ENCODE data around the gene TCEA2. TPM values are rescaled to one million over a fixed set of nuclear protein-coding genes. Genes with fewer than 3 reads are reported as not detected.
"Not testable (repeated sequence)": the region's sequence is repeated elsewhere in the genome, so short reads cannot be mapped to it uniquely, and the experiment has no call there.

Gene TCEA2
- total RNA-seq, 1 donor, result 6.0 TPM

GRCh38 chr20:64083378-64083803, 20.4 kb downstream of the TCEA2 start:
- H3K9me3 ChIP-seq (ENCODE audit: low read depth, low read length), result no peaks in the 10 kb centered on the region
- H3K4me1 ChIP-seq (ENCODE audit: insufficient read depth, low read length), result peaks cover 43% of the 10 kb centered on the region
- peak overlapping the region; percentile 34 for H3K4me3 ChIP-seq (ENCODE audit: low read length)
- peaks cover 18% of the 10 kb centered on the region for H3K27me3 ChIP-seq (ENCODE audit: insufficient read depth, low read length)

DNA sequence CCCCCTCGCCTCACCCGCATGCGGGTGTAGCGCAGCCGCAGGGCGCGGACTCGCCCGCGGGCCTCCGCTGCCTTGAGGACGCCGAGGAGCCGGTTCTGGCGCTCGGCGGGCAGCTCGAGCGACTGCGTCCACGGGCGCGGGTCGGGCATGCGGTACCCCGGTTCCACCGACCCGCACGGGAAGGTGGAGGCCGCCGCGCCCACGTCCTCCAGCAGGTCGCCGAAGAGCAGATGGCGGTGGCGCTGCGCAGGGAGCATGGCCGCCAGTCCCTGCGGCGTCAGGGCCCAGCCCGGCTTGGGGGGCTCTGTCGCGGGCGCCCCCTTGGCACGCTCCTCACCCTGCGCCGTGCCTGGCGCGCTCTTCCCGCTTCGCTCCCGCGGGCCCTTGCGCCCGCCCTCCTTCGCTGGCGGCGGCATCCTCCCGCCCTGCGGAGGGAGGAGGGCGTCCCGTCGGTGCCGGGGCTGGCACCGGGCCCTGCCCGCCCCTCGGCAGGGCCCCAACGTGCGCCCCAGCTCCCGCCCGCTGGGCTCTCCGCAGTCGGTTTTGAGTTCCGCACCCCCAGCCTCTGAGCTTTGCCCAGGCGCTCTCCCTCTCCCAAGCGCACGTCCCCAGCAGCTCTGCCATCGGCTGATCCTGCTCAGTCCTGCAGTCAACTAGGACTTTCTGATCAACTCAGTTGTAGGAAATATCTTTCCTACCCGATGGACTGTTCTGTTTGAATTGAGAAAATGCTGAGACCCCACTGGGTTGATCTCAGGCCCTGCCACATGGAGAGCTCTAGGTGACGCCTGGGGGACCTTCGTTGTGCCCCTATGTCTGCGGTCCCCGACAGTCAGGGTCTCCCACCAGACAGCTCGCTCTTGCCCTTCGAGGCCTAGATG, 21.0 kb downstream of the TCEA2 start, which contains the start of gene LKAAEAR1:
LKAAEAR1 (minus strand) TSS at position 595 of the 881 bp plus-strand sequence; CDS start at position 416, 179 bp downstream.
- Histone ChIP-seq H3K9me3 (ENCODE audit: low read depth, low read length) (no peaks in the 10 kb centered on the region), H3K4me3 (ENCODE audit: low read length) (peak within 1 kb of the TSS; percentile 34), H3K4me1 (ENCODE audit: insufficient read depth, low read length) (peaks cover 43% of the 10 kb centered on the region), H3K27me3 (ENCODE audit: insufficient read depth, low read length) (peaks cover 18% of the 10 kb centered on the region)

GRCh38 chr20:64084685-64085152, 21.7 kb downstream of the TCEA2 start:
- no peaks in the 10 kb centered on the region for H3K9me3 ChIP-seq (ENCODE audit: low read depth, low read length)
- H3K4me1 ChIP-seq (ENCODE audit: insufficient read depth, low read length), result peaks cover 43% of the 10 kb centered on the region
- peaks cover 18% of the 10 kb centered on the region for H3K27me3 ChIP-seq (ENCODE audit: insufficient read depth, low read length)
- H3K4me3 ChIP-seq (ENCODE audit: low read length), result no peak overlapping the region

DNA sequence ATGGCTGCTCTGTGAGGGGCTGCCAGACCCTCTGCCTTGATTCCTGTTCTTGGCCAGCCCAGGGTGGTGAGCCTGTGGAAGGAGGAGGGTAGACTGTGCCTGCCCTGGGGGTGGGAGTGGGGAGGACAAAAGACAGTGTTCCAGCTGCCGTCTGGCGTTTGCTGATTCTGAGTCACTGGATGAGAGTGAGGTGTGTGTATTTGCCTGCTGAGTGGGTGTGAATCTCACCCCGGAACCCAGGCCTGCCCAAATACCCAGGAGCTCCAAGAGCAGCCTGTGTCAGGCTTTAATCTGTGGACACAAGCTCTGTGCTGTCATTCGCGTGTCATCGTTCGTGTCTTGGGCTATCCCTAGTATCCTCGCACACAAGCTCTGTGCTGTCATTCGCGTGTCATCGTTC, 23.8 kb downstream of the TCEA2 start:
- H3K4me3 ChIP-seq (ENCODE audit: low read length), result no peak overlapping the region
- H3K27me3 ChIP-seq (ENCODE audit: insufficient read depth, low read length), result peaks cover 18% of the 10 kb centered on the region
- H3K4me1 ChIP-seq (ENCODE audit: insufficient read depth, low read length), result peaks cover 30% of the 10 kb centered on the region

GRCh38 chr20:64087226-64087825, 24.3 kb downstream of the TCEA2 start:
- peaks cover 18% of the 10 kb centered on the region for H3K27me3 ChIP-seq (ENCODE audit: insufficient read depth, low read length)
- H3K4me3 ChIP-seq (ENCODE audit: low read length); H3K9me3 ChIP-seq (ENCODE audit: low read depth, low read length): not testable (repeated sequence)
- peaks cover 24% of the 10 kb centered on the region for H3K4me1 ChIP-seq (ENCODE audit: insufficient read depth, low read length)

More for the DNA sequence above, 23.8 kb downstream of the TCEA2 start:
- H3K9me3 ChIP-seq (ENCODE audit: low read depth, low read length), result no peaks in the 10 kb centered on the region

- H3K4me3 ChIP-seq (ENCODE audit: low read length); H3K9me3 ChIP-seq (ENCODE audit: low read depth, low read length): not testable (repeated sequence)
- H3K27me3 ChIP-seq (ENCODE audit: insufficient read depth, low read length), result peaks cover 18% of the 10 kb centered on the region
- H3K4me1 ChIP-seq (ENCODE audit: insufficient read depth, low read length), result peaks cover 13% of the 10 kb centered on the region
Observed at GRCh38 chr20:64088586-64088985, 25.6 kb downstream of the TCEA2 start.

DNA sequence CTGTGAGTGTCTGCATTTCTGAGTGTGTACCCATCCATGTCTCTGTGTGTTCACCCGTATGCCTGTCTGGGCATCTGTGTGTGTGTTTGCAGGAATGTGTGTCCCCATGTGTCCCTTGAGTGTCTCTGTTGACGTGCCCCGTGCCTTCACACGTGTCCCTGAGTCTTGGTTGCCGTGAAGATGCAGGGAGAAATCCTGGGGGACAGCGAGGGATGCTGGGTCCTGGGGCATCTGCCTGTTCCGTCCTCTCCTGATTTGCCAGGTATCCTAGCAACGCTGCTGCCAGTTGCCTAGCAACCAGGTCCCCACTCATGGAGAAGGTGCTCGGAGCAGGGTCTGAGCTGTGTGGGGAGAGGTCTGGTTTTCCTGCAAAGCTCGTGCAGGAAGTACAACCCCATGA, 27.2 kb downstream of the TCEA2 start:
- no peaks in the 10 kb centered on the region for H3K9me3 ChIP-seq (ENCODE audit: low read depth, low read length)
- H3K4me3 ChIP-seq (ENCODE audit: low read length), result no peak overlapping the region
- H3K4me1 ChIP-seq (ENCODE audit: insufficient read depth, low read length), result no peaks in the 10 kb centered on the region
- peaks cover 7% of the 10 kb centered on the region for H3K27me3 ChIP-seq (ENCODE audit: insufficient read depth, low read length)

DNA sequence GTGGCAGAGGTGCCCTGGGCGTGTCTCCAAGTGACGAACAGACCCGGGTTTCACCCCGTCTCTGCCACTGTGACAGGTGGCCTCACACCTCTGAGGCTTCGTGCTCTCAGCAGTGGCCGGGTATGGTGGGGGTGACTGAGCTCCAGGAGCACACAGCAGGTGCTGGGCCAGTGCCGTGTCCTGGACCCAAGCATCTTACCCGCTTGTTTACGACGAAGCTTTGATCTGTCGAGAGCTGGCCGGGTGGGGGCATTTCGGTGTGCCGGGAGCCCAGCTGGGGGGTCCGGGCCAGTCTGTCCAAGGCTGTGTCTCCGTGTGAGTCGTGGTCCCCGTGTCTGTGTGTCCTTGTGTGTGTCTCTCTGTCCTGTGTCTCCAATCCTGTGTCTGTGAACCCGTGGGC, 28.3 kb downstream of the TCEA2 start:
- no peak overlapping the region for H3K4me3 ChIP-seq (ENCODE audit: low read length)
- no peaks in the 10 kb centered on the region for H3K4me1 ChIP-seq (ENCODE audit: insufficient read depth, low read length)
- H3K27me3 ChIP-seq (ENCODE audit: insufficient read depth, low read length), result no peaks in the 10 kb centered on the region
- H3K9me3 ChIP-seq (ENCODE audit: low read depth, low read length), result no peaks in the 10 kb centered on the region

DNA sequence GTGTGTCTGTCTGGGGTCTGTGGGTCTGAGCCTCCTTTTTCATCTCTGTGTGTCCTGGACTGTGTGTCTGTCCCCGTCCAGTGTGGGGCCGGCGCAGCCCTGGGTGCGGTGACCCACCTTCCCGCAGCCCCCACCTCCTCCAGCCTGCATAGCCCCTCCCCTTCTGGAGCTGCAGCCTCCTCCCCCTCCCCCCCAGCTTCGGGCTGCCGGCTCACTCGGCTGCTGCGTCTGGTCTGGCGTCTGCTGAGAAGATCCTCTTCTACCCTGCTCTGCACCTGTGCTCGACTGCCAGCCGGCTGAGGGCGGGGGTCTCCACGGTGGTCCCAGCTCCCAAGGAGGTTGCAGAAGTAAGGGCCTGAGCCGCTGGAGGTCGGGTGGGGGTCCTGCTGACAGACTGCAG, 28.8 kb downstream of the TCEA2 start:
- H3K4me1 ChIP-seq (ENCODE audit: insufficient read depth, low read length), result no peaks in the 10 kb centered on the region
- H3K9me3 ChIP-seq (ENCODE audit: low read depth, low read length), result no peaks in the 10 kb centered on the region
- H3K4me3 ChIP-seq (ENCODE audit: low read length), result no peak overlapping the region
- no peaks in the 10 kb centered on the region for H3K27me3 ChIP-seq (ENCODE audit: insufficient read depth, low read length)

GRCh38 chr20:64092258-64093012, 29.4 kb downstream of the TCEA2 start:
- Histone ChIP-seq H3K9me3 (ENCODE audit: low read depth, low read length) (no peaks in the 10 kb centered on the region), H3K27me3 (ENCODE audit: insufficient read depth, low read length) (no peaks in the 10 kb centered on the region), H3K4me1 (ENCODE audit: insufficient read depth, low read length) (no peaks in the 10 kb centered on the region), H3K4me3 (ENCODE audit: low read length) (no peak overlapping the region)

GRCh38 chr20:64093013-64093503, 30.1 kb downstream of the TCEA2 start:
- no peaks in the 10 kb centered on the region for H3K9me3 ChIP-seq (ENCODE audit: low read depth, low read length)
- no peaks in the 10 kb centered on the region for H3K27me3 ChIP-seq (ENCODE audit: insufficient read depth, low read length)
- no peak overlapping the region for H3K4me3 ChIP-seq (ENCODE audit: low read length)
- H3K4me1 ChIP-seq (ENCODE audit: insufficient read depth, low read length), result no peaks in the 10 kb centered on the region

DNA sequence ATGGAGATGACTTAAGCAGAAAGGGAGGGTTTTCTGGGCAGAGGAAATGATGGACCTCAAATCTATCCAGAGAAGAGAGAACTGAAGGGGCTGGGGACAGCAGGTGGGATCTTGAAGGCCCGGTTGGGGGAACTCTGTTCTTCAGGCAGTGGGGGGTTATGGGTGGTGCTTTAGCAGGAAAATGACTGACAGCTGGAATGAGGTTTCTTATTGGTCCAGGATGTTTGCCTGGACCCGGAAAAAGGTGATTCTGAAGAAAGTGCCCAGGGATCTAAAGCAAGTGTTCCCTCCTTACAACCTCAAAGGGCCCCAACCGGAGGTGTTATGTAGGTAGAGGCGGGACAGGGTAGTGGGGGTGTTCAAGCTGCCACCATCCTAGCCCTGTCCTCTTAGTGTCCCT, 32.5 kb downstream of the TCEA2 start:
- Histone ChIP-seq H3K9me3 (ENCODE audit: low read depth, low read length) (no peaks in the 10 kb centered on the region), H3K4me1 (ENCODE audit: insufficient read depth, low read length) (no peaks in the 10 kb centered on the region), H3K27me3 (ENCODE audit: insufficient read depth, low read length) (no peaks in the 10 kb centered on the region), H3K4me3 (ENCODE audit: low read length) (no peak overlapping the region)

DNA sequence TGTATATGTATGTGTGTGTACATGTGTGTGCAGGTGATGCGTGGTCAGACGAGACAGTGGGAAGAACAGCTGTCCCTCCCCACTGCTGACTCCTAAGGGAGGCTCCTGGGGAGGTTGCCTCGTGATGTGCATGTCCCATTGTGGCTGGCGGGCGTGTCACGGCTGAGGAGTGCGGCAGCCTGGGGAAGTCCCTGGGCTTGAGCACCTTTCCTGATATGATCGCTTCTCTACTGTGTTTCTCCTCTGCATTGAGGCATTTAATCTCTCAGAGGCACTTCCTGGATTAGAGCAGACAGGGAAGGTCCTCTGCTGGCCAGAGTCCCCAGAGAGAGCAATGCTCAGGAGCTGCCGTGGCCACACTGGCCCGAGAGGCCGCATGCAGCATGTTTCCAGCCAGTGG, 32.9 kb downstream of the TCEA2 start:
- Histone ChIP-seq H3K9me3 (ENCODE audit: low read depth, low read length) (no peaks in the 10 kb centered on the region), H3K4me1 (ENCODE audit: insufficient read depth, low read length) (peaks cover 4% of the 10 kb centered on the region), H3K4me3 (ENCODE audit: low read length) (no peak overlapping the region), H3K27me3 (ENCODE audit: insufficient read depth, low read length) (peaks cover 1% of the 10 kb centered on the region)

GRCh38 chr20:64096535-64096934, 33.5 kb downstream of the TCEA2 start:
- Histone ChIP-seq H3K9me3 (ENCODE audit: low read depth, low read length) (no peaks in the 10 kb centered on the region), H3K4me3 (ENCODE audit: low read length) (no peak overlapping the region), H3K27me3 (ENCODE audit: insufficient read depth, low read length) (peaks cover 8% of the 10 kb centered on the region), H3K4me1 (ENCODE audit: insufficient read depth, low read length) (peaks cover 10% of the 10 kb centered on the region)

All from mononuclear cell (primary cell).